ENCODE measurements around the gene RPS6KB2. TPM values are rescaled to one million over a fixed set of nuclear protein-coding genes. Genes with fewer than 3 reads are reported as not detected.

The RPS6KB2 gene
- total and polyA plus RNA-seq, 2 donors (not counting 1 experiment from before 2014, with no cell fraction given), result 29.0 to 30.6 TPM

- Histone ChIP-seq H3K36me3 (ENCODE audit: control insufficient read depth, insufficient read depth, low read length) (peaks cover 2% of the 10 kb centered on the region), H3K9ac (ENCODE audit: insufficient read depth, low read length) (peak within 1 kb of the TSS; percentile 78), H3K4me1 (ENCODE audit: control insufficient read depth, extremely low read depth, insufficient read depth, low read length) (no peaks in the 10 kb centered on the region), H3K9me3 (ENCODE audit: control insufficient read depth, insufficient read depth, low read depth, low read length) (no peaks in the 10 kb centered on the region), H3K4me3 (replicated peaks in 1 of 4; ENCODE audit: control extremely low read depth in 1 of 4, insufficient read depth in 1 of 4, low read depth in 3 of 4, low read length in 4 of 4) (peak within 1 kb of the TSS; percentile 90 to 95 (median 92)), H3K79me2 (ENCODE audit: control insufficient read depth, insufficient read depth, low read length) (peaks cover 4% of the 10 kb centered on the region), H3K27me3 (ENCODE audit: control insufficient read depth, insufficient read depth, low read length) (no peaks in the 10 kb centered on the region), H4K20me1 (ENCODE audit: control insufficient read depth, extremely low read depth, insufficient read depth, low read length) (no peaks in the 10 kb centered on the region), H3K27ac (ENCODE audit: insufficient read depth, low read length) (peak within 1 kb of the TSS; percentile 80), H2AFZ (ENCODE audit: low read length) (peak within 1 kb of the TSS; percentile 84), H3K4me2 (ENCODE audit: extremely low read depth, insufficient read depth, low read length) (peak within 1 kb of the TSS; percentile 94)
- DNase-seq (ENCODE audit: low read depth in 2 of 2), result peak; percentile 88 to 92
- TF ChIP-seq EZH2 (IDR thresholded peaks at IDR 0.05; ENCODE audit: low read length, missing control alignments) (no peak), CTCF (conservative IDR thresholded peaks at IDR 0.05 in 1 of 2, IDR thresholded peaks at IDR 0.05 in 1 of 2; ENCODE audit: low read depth in 1 of 2, low read length in 2 of 2) (no peak)
Observed at GRCh38 chr11:67391304-67392182, 36.8 kb upstream of the RPS6KB2 start, which contains the start of gene RAD9A. TSS of gene RAD9A (plus strand) at chr11:67391986. CDS start at chr11:67392045, 59 bp downstream.

- Histone ChIP-seq H3K4me2 (ENCODE audit: extremely low read depth, insufficient read depth, low read length) (peak overlapping the region; percentile 94), H2AFZ (ENCODE audit: low read length) (peak overlapping the region; percentile 84), H3K4me3 (replicated peaks in 1 of 4; ENCODE audit: control extremely low read depth in 1 of 4, insufficient read depth in 1 of 4, low read depth in 3 of 4, low read length in 4 of 4) (peak overlapping the region; percentile 66 to 95 (median 91)), H3K4me1 (ENCODE audit: control insufficient read depth, extremely low read depth, insufficient read depth, low read length) (no peaks in the 10 kb centered on the region), H3K79me2 (ENCODE audit: control insufficient read depth, insufficient read depth, low read length) (peaks cover 4% of the 10 kb centered on the region), H3K27me3 (ENCODE audit: control insufficient read depth, insufficient read depth, low read length) (no peaks in the 10 kb centered on the region), H4K20me1 (ENCODE audit: control insufficient read depth, extremely low read depth, insufficient read depth, low read length) (no peaks in the 10 kb centered on the region), H3K9me3 (ENCODE audit: control insufficient read depth, insufficient read depth, low read depth, low read length) (no peaks in the 10 kb centered on the region), H3K36me3 (ENCODE audit: control insufficient read depth, insufficient read depth, low read length) (peaks cover 2% of the 10 kb centered on the region), H3K27ac (ENCODE audit: insufficient read depth, low read length) (peak overlapping the region; percentile 80), H3K9ac (ENCODE audit: insufficient read depth, low read length) (peak overlapping the region; percentile 71)
- no peak for TF ChIP-seq CTCF (conservative IDR thresholded peaks at IDR 0.05 in 1 of 2, IDR thresholded peaks at IDR 0.05 in 1 of 2; ENCODE audit: low read depth in 1 of 2, low read length in 2 of 2)
- TF ChIP-seq EZH2 (IDR thresholded peaks at IDR 0.05; ENCODE audit: low read length, missing control alignments), result no peak
- no peak for DNase-seq (ENCODE audit: low read depth in 2 of 2)
Observed at GRCh38 chr11:67392183-67392715, 36.0 kb upstream of the RPS6KB2 start.

- no peaks in the 10 kb centered on the region for H3K4me1 ChIP-seq (ENCODE audit: control insufficient read depth, extremely low read depth, insufficient read depth, low read length)
- peaks cover 4% of the 10 kb centered on the region for H3K79me2 ChIP-seq (ENCODE audit: control insufficient read depth, insufficient read depth, low read length)
- DNase-seq (ENCODE audit: low read depth in 2 of 2), result no peak
- H3K27ac ChIP-seq (ENCODE audit: insufficient read depth, low read length), result no peak overlapping the region
- no peaks in the 10 kb centered on the region for H3K9me3 ChIP-seq (ENCODE audit: control insufficient read depth, insufficient read depth, low read depth, low read length)
- no peaks in the 10 kb centered on the region for H4K20me1 ChIP-seq (ENCODE audit: control insufficient read depth, extremely low read depth, insufficient read depth, low read length)
- no peak overlapping the region for H3K4me3 ChIP-seq (replicated peaks in 1 of 4; ENCODE audit: control extremely low read depth in 1 of 4, insufficient read depth in 1 of 4, low read depth in 3 of 4, low read length in 4 of 4)
- H3K27me3 ChIP-seq (ENCODE audit: control insufficient read depth, insufficient read depth, low read length), result no peaks in the 10 kb centered on the region
- H2AFZ ChIP-seq (ENCODE audit: low read length), result no peak overlapping the region
- H3K9ac ChIP-seq (ENCODE audit: insufficient read depth, low read length), result no peak overlapping the region
- H3K36me3 ChIP-seq (ENCODE audit: control insufficient read depth, insufficient read depth, low read length), result peaks cover 11% of the 10 kb centered on the region
- H3K4me2 ChIP-seq (ENCODE audit: extremely low read depth, insufficient read depth, low read length), result no peak overlapping the region
- TF ChIP-seq CTCF (conservative IDR thresholded peaks at IDR 0.05 in 1 of 2, IDR thresholded peaks at IDR 0.05 in 1 of 2; ENCODE audit: low read depth in 1 of 2, low read length in 2 of 2) (no peak), EZH2 (IDR thresholded peaks at IDR 0.05; ENCODE audit: low read length, missing control alignments) (no peak)
Observed at GRCh38 chr11:67393437-67393836, 34.9 kb upstream of the RPS6KB2 start.

Measured in fibroblast of lung (primary cell).